ENCODE results near the gene GOLGA7B.

GOLGA7B gene

GRCh38 chr10:97870990-97871389 lies 21.3 kb downstream of the GOLGA7B start:
- Mint-ChIP-seq H3K27ac (no peak overlapping the region), H3K9me3 (no peaks in the 10 kb centered on the region), H3K36me3 (no peaks in the 10 kb centered on the region), H3K4me3 (no peak overlapping the region), H3K4me1 (peaks cover 8% of the 10 kb centered on the region), H3K27me3 (peaks cover 42% of the 10 kb centered on the region)
- ATAC-seq, result no peak

- H3K36me3 Mint-ChIP-seq, result no peaks in the 10 kb centered on the region
- ATAC-seq, result no peak
- no peak overlapping the region for H3K4me3 Mint-ChIP-seq
- H3K9me3 Mint-ChIP-seq, result no peaks in the 10 kb centered on the region
- H3K4me1 Mint-ChIP-seq, result peaks cover 8% of the 10 kb centered on the region
- H3K27ac Mint-ChIP-seq, result no peak overlapping the region
- peaks cover 31% of the 10 kb centered on the region for H3K27me3 Mint-ChIP-seq
These were observed 23.9 kb downstream of the GOLGA7B start for GRCh38 chr10:97873569-97873968.

DNA sequence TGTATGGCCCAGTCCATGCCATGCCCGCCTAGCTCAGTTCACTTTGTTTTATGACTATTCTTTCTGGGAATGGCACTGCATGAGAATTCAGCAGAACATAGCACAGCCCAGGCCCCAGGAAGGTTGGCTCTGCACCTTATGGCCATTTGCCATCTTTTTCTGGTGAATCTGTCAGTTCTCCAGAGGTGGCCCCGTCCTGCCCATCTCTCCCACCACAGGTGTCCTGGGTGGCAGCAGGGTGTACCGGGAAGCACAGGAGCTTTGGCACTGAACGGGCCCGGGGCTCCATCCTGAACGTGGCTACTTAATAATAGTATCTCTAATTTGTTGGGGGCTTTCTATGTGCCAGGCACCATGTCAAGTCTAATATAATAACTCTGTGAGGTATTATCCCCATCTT lies 24.7 kb downstream of the GOLGA7B start:
- no peak overlapping the region for H3K4me3 Mint-ChIP-seq
- H3K27ac Mint-ChIP-seq, result no peak overlapping the region
- no peaks in the 10 kb centered on the region for H3K9me3 Mint-ChIP-seq
- ATAC-seq, result no peak
- no peaks in the 10 kb centered on the region for H3K36me3 Mint-ChIP-seq
- H3K27me3 Mint-ChIP-seq, result peaks cover 31% of the 10 kb centered on the region
- H3K4me1 Mint-ChIP-seq, result peaks cover 4% of the 10 kb centered on the region

- Mint-ChIP-seq H3K27ac (no peak overlapping the region), H3K9me3 (no peaks in the 10 kb centered on the region), H3K4me1 (no peaks in the 10 kb centered on the region), H3K4me3 (no peak overlapping the region), H3K36me3 (no peaks in the 10 kb centered on the region), H3K27me3 (peaks cover 24% of the 10 kb centered on the region)
- no peak for ATAC-seq
These were observed 25.7 kb downstream of the GOLGA7B start for GRCh38 chr10:97875391-97875790.

- Mint-ChIP-seq H3K4me1 (no peaks in the 10 kb centered on the region), H3K27ac (no peak overlapping the region), H3K27me3 (peaks cover 33% of the 10 kb centered on the region), H3K4me3 (no peak overlapping the region), H3K9me3 (no peaks in the 10 kb centered on the region), H3K36me3 (no peaks in the 10 kb centered on the region)
- ATAC-seq, result no peak
These were observed 26.8 kb downstream of the GOLGA7B start for GRCh38 chr10:97876402-97876801.

DNA sequence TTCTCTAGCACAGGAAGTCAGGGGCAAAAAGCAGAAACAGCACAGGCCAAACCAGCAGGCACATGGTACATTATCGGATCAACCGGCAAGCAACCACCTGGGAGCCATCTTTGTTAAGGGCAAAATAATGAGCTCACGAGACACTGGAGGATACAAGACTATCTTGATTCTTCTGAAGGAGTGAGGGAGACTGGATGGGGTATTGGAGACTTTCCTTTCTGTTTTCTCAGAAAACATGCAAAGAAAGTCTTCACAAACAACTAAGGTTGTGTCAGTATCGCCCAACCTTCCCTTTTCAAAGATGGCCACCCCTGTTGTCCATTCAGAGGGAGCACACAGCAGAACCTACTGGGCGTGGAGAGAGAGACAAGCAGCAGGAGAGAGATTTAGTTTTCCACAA lies 29.6 kb downstream of the GOLGA7B start:
- H3K27ac Mint-ChIP-seq, result no peak overlapping the region
- no peaks in the 10 kb centered on the region for H3K4me1 Mint-ChIP-seq
- no peak for ATAC-seq
- H3K27me3 Mint-ChIP-seq, result peaks cover 39% of the 10 kb centered on the region
- no peaks in the 10 kb centered on the region for H3K36me3 Mint-ChIP-seq
- H3K4me3 Mint-ChIP-seq, result no peak overlapping the region
- no peaks in the 10 kb centered on the region for H3K9me3 Mint-ChIP-seq

DNA sequence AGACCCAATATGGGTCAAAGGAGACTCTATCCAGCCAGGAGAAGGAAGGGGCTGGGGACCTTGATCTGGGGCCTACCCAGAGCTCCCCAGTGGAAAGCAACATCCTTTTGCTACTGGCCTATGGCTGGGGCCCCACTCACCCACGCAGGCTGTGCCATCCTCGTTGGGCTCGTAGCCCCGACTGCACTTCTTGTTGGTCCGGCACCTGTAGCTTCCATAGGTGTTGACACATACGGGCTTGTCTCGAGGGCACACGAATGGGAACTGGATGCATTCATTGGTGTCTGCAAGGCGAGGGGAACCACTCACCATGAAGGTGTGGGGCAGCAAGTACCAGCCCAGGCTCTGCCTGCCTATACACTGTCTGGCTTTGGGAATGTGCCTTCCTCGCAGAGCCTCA lies 30.5 kb downstream of the GOLGA7B start:
- no peaks in the 10 kb centered on the region for H3K4me1 Mint-ChIP-seq
- no peak overlapping the region for H3K4me3 Mint-ChIP-seq
- peaks cover 32% of the 10 kb centered on the region for H3K27me3 Mint-ChIP-seq
- H3K36me3 Mint-ChIP-seq, result no peaks in the 10 kb centered on the region
- H3K27ac Mint-ChIP-seq, result no peak overlapping the region
- no peak for ATAC-seq
- H3K9me3 Mint-ChIP-seq, result no peaks in the 10 kb centered on the region

- H3K4me3 Mint-ChIP-seq, result no peak overlapping the region
- no peaks in the 10 kb centered on the region for H3K4me1 Mint-ChIP-seq
- H3K27me3 Mint-ChIP-seq, result peaks cover 25% of the 10 kb centered on the region
- H3K9me3 Mint-ChIP-seq, result no peaks in the 10 kb centered on the region
- no peak for ATAC-seq
- H3K36me3 Mint-ChIP-seq, result no peaks in the 10 kb centered on the region
- no peak overlapping the region for H3K27ac Mint-ChIP-seq
These were observed 32.8 kb downstream of the GOLGA7B start for GRCh38 chr10:97882142-97883091.

DNA sequence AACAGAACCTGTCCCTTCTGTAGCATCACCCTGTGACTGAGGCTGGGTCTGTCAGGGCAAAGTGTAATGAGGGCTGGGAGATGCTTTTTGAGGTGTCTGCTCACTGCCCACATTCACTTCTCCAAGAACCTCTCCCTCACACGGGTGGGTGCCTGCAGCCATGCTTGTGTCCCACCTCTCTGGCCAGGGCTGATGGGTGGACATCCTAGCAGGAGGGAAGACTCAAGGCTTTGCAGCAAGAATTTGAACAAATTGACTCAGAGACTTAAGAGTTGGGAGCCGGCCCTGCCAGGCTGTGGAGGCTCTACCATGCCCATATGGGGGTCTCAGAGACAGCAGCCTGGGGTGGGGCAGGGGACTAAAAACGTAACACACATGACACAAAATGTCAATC lies 33.4 kb downstream of the GOLGA7B start:
- H3K36me3 Mint-ChIP-seq, result no peaks in the 10 kb centered on the region
- H3K9me3 Mint-ChIP-seq, result no peaks in the 10 kb centered on the region
- no peak overlapping the region for H3K4me3 Mint-ChIP-seq
- no peaks in the 10 kb centered on the region for H3K4me1 Mint-ChIP-seq
- no peak for ATAC-seq
- no peak overlapping the region for H3K27ac Mint-ChIP-seq
- H3K27me3 Mint-ChIP-seq, result peaks cover 29% of the 10 kb centered on the region

GRCh38 chr10:97886286-97886685 lies 36.6 kb downstream of the GOLGA7B start:
- Mint-ChIP-seq H3K27me3 (peaks cover 32% of the 10 kb centered on the region), H3K9me3 (no peaks in the 10 kb centered on the region), H3K36me3 (no peaks in the 10 kb centered on the region), H3K4me1 (no peaks in the 10 kb centered on the region), H3K27ac (no peak overlapping the region), H3K4me3 (no peak overlapping the region)
- ATAC-seq, result no peak

DNA sequence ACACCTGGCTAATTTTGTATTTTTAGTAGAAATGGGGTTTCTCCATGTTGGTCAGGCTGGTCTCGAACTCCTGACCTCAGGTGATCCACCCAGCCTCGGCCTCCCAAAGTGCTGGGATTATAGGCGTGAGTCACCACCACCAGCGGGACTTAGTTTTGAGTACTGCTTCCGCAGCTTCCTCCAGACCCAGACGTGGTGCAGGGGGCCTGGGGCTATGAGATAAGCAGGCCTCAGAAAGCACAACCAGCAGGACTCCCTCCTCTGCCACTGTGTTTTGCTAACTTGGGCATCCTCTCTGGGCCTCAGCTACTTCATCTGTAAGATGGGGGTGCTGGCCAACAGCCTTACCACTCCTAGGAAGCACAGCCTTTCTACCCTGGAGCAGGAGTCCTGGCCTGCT lies 37.8 kb downstream of the GOLGA7B start:
- Mint-ChIP-seq H3K4me3 (no peak overlapping the region), H3K36me3 (no peaks in the 10 kb centered on the region), H3K4me1 (no peaks in the 10 kb centered on the region), H3K9me3 (no peaks in the 10 kb centered on the region), H3K27ac (no peak overlapping the region), H3K27me3 (peaks cover 28% of the 10 kb centered on the region)
- no peak for ATAC-seq

- Mint-ChIP-seq H3K27ac (no peak overlapping the region), H3K36me3 (no peaks in the 10 kb centered on the region), H3K9me3 (no peaks in the 10 kb centered on the region), H3K4me3 (no peak overlapping the region), H3K27me3 (peaks cover 24% of the 10 kb centered on the region), H3K4me1 (no peaks in the 10 kb centered on the region)
- ATAC-seq, result no peak
These were observed 38.5 kb downstream of the GOLGA7B start for GRCh38 chr10:97888134-97888533.

DNA sequence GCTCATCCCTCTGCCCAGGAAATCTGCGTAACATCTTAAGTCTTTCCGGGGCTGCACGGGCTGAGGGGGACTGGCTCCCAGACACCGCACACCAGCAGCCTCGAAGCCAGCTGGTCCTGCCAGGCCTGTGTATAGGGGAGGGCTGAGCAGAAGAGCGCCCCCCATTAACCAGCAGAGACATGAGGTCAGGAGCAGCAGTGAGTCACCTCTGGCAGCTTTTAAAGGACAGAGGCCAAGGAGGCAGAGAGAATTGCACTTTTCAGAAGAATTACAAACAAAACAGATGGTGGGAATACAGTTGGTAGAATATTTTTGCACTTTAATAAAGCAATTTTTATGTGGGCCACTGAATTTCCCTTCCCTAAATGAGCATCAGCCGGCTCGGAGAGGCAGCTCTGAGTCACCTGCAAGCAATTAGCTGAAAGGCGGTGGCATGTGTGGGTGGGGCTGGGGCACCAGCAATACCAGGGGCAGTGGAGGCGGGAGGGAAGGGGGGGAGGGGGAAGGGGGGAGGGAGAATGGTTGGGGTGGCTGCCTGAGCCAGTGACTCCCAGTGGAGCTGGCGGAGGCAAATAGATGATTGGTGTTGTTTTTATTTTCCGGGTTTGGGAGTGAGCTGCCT lies 39.1 kb downstream of the GOLGA7B start:
- no peak overlapping the region for H3K27ac Mint-ChIP-seq
- no peaks in the 10 kb centered on the region for H3K9me3 Mint-ChIP-seq
- no peak for ATAC-seq
- H3K27me3 Mint-ChIP-seq, result peaks cover 24% of the 10 kb centered on the region
- no peaks in the 10 kb centered on the region for H3K4me1 Mint-ChIP-seq
- H3K36me3 Mint-ChIP-seq, result no peaks in the 10 kb centered on the region
- no peak overlapping the region for H3K4me3 Mint-ChIP-seq

DNA sequence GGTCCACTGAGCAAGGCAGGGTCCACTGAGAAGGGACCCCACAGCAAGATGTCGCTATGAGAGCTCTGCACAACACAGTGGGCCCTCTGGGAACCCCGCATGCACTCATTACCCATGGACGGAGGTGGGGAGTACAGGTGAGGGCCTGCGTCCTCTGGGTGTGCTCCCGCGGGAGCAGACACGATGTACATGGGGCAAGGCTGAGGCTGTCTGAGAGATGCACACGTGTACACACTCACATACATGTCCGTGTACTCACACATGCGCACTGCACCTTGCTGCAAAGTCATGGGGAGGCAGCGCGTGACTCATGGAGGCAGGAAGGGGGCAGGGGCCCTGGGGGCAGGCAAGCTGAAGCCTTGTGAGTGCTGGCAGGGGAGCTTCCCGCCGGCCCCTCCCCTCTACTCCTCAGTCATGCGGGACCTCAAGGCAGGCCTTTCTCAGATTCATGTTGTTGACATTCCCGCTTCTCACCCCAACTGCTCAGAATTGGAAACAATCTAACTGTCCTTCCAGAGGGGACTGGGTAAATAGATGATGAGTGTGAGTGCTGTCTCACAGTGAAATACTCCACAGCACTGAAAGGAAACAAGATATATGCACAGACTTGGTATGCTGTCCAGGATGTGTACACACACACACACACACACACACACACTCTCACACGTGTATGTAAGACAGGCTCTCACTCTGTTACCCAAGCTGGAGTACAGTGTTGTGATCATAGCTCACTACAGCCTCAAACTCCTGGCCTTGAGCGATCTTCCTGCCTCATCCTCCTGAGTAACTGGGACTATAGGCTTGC lies 40.0 kb downstream of the GOLGA7B start:
- peaks cover 24% of the 10 kb centered on the region for H3K27me3 Mint-ChIP-seq
- H3K9me3 Mint-ChIP-seq, result no peaks in the 10 kb centered on the region
- no peak overlapping the region for H3K27ac Mint-ChIP-seq
- no peaks in the 10 kb centered on the region for H3K4me1 Mint-ChIP-seq
- H3K36me3 Mint-ChIP-seq, result no peaks in the 10 kb centered on the region
- ATAC-seq, result no peak
- no peak overlapping the region for H3K4me3 Mint-ChIP-seq

GRCh38 chr10:97891497-97892167 lies 42.0 kb downstream of the GOLGA7B start:
- H3K36me3 Mint-ChIP-seq, result no peaks in the 10 kb centered on the region
- no peak overlapping the region for H3K27ac Mint-ChIP-seq
- no peak for ATAC-seq
- no peaks in the 10 kb centered on the region for H3K4me1 Mint-ChIP-seq
- no peak overlapping the region for H3K4me3 Mint-ChIP-seq
- peaks cover 24% of the 10 kb centered on the region for H3K27me3 Mint-ChIP-seq
- no peaks in the 10 kb centered on the region for H3K9me3 Mint-ChIP-seq

Data from stimulated activated memory B cell treated with anti-CD40 and anti-IgM and Interleukin-4, amounts not matched to agents 10 μg/mL and 1 μg/mL and 100 μg/mL, for 72 hours (primary cell).